ENCODE data around the gene MAN2A1.

MAN2A1 gene

GRCh38 chr5:109876941-109877669 is 187.4 kb downstream of the MAN2A1 start:
- no peak overlapping the region for H2BK5ac ChIP-seq (ENCODE audit: low read depth, low read length, poor library complexity)
- no peaks in the 10 kb centered on the region for H3K4me1 ChIP-seq (ENCODE audit: control insufficient read depth in 1 of 2, insufficient read depth in 2 of 2, low read length in 2 of 2)
- H3K79me2 ChIP-seq (ENCODE audit: control insufficient read depth, insufficient read depth, low read length, poor library complexity) = no peaks in the 10 kb centered on the region
- no peak overlapping the region for H2BK120ac ChIP-seq (ENCODE audit: insufficient read depth, low read length, poor library complexity)
- H4K91ac ChIP-seq (ENCODE audit: low read depth, low read length) = no peak overlapping the region
- no peak overlapping the region for H2AFZ ChIP-seq (ENCODE audit: insufficient read depth, low read length, poor library complexity)
- no peak overlapping the region for H3K9ac ChIP-seq (ENCODE audit: low read length)
- no peaks in the 10 kb centered on the region for H3K36me3 ChIP-seq (ENCODE audit: control insufficient read depth in 1 of 2, insufficient read depth in 2 of 2, low read length in 2 of 2)
- H3K18ac ChIP-seq (ENCODE audit: low read length) = no peak overlapping the region
- H3K14ac ChIP-seq (ENCODE audit: low read length) = no peak overlapping the region
- H3K27me3 ChIP-seq (ENCODE audit: insufficient read depth, low read length) = no peaks in the 10 kb centered on the region
- no peak for DNase-seq
- no peak overlapping the region for H4K8ac ChIP-seq (ENCODE audit: low read depth, low read length)
- no peak overlapping the region for H4K12ac ChIP-seq (ENCODE audit: low read depth, low read length)
- no peaks in the 10 kb centered on the region for H3K9me3 ChIP-seq (ENCODE audit: insufficient read depth, low read depth, low read length)
- H3K27ac ChIP-seq (ENCODE audit: low read depth, low read length) = no peak overlapping the region
- no CpG with 5 or more reads among the region's 10 CpGs for WGBS (ENCODE audit: extremely low coverage, insufficient coverage, insufficient read length)
- no peak overlapping the region for H3K4me3 ChIP-seq (ENCODE audit: low read depth, low read length)
- H3K79me1 ChIP-seq (ENCODE audit: low read length) = no peaks in the 10 kb centered on the region
- no peak overlapping the region for H3K23ac ChIP-seq (ENCODE audit: low read length)
- H3K4me2 ChIP-seq (ENCODE audit: low read length) = no peak overlapping the region
- H2BK12ac ChIP-seq (ENCODE audit: low read length) = no peak overlapping the region
- no peak overlapping the region for H2AK5ac ChIP-seq (ENCODE audit: low read length)
- no peak overlapping the region for H3K4ac ChIP-seq (ENCODE audit: low read depth, low read length)

GRCh38 chr5:109877670-109878045 is 187.9 kb downstream of the MAN2A1 start:
- Histone ChIP-seq H3K4me3 (ENCODE audit: low read depth, low read length) (no peak overlapping the region), H3K27me3 (ENCODE audit: insufficient read depth, low read length) (no peaks in the 10 kb centered on the region), H2BK5ac (ENCODE audit: low read depth, low read length, poor library complexity) (no peak overlapping the region), H3K27ac (ENCODE audit: low read depth, low read length) (no peak overlapping the region), H2AK5ac (ENCODE audit: low read length) (no peak overlapping the region), H3K14ac (ENCODE audit: low read length) (no peak overlapping the region), H3K18ac (ENCODE audit: low read length) (no peak overlapping the region), H3K79me2 (ENCODE audit: control insufficient read depth, insufficient read depth, low read length, poor library complexity) (no peaks in the 10 kb centered on the region), H2BK120ac (ENCODE audit: insufficient read depth, low read length, poor library complexity) (no peak overlapping the region), H2AFZ (ENCODE audit: insufficient read depth, low read length, poor library complexity) (no peak overlapping the region), H4K8ac (ENCODE audit: low read depth, low read length) (no peak overlapping the region), H4K12ac (ENCODE audit: low read depth, low read length) (no peak overlapping the region), H2BK12ac (ENCODE audit: low read length) (no peak overlapping the region), H3K79me1 (ENCODE audit: low read length) (no peaks in the 10 kb centered on the region), H3K4me2 (ENCODE audit: low read length) (no peak overlapping the region), H3K9me3 (ENCODE audit: insufficient read depth, low read depth, low read length) (no peaks in the 10 kb centered on the region), H4K91ac (ENCODE audit: low read depth, low read length) (no peak overlapping the region), H3K4ac (ENCODE audit: low read depth, low read length) (no peak overlapping the region), H3K9ac (ENCODE audit: low read length) (no peak overlapping the region), H3K36me3 (ENCODE audit: control insufficient read depth in 1 of 2, insufficient read depth in 2 of 2, low read length in 2 of 2) (no peaks in the 10 kb centered on the region), H3K4me1 (ENCODE audit: control insufficient read depth in 1 of 2, insufficient read depth in 2 of 2, low read length in 2 of 2) (no peaks in the 10 kb centered on the region), H3K23ac (ENCODE audit: low read length) (no peak overlapping the region)
- no CpG with 5 or more reads among the region's 6 CpGs for WGBS (ENCODE audit: extremely low coverage, insufficient coverage, insufficient read length)
- DNase-seq = peak in 1 of 2 donors; percentile 61

GRCh38 chr5:109878887-109879286 is 189.2 kb downstream of the MAN2A1 start:
- WGBS (ENCODE audit: extremely low coverage, insufficient coverage, insufficient read length) = no CpG with 5 or more reads among the region's 5 CpGs
- Histone ChIP-seq H3K18ac (ENCODE audit: low read length) (no peak overlapping the region), H2AFZ (ENCODE audit: insufficient read depth, low read length, poor library complexity) (no peak overlapping the region), H3K9ac (ENCODE audit: low read length) (no peak overlapping the region), H2BK5ac (ENCODE audit: low read depth, low read length, poor library complexity) (no peak overlapping the region), H3K27ac (ENCODE audit: low read depth, low read length) (no peak overlapping the region), H3K27me3 (ENCODE audit: insufficient read depth, low read length) (no peaks in the 10 kb centered on the region), H2AK5ac (ENCODE audit: low read length) (no peak overlapping the region), H4K8ac (ENCODE audit: low read depth, low read length) (no peak overlapping the region), H2BK12ac (ENCODE audit: low read length) (no peak overlapping the region), H3K14ac (ENCODE audit: low read length) (no peak overlapping the region), H4K12ac (ENCODE audit: low read depth, low read length) (no peak overlapping the region), H3K9me3 (ENCODE audit: insufficient read depth, low read depth, low read length) (peaks cover 2% of the 10 kb centered on the region), H2BK120ac (ENCODE audit: insufficient read depth, low read length, poor library complexity) (no peak overlapping the region), H3K79me2 (ENCODE audit: control insufficient read depth, insufficient read depth, low read length, poor library complexity) (no peaks in the 10 kb centered on the region), H4K91ac (ENCODE audit: low read depth, low read length) (no peak overlapping the region), H3K4me3 (ENCODE audit: low read depth, low read length) (no peak overlapping the region), H3K4ac (ENCODE audit: low read depth, low read length) (no peak overlapping the region), H3K36me3 (ENCODE audit: control insufficient read depth in 1 of 2, insufficient read depth in 2 of 2, low read length in 2 of 2) (no peaks in the 10 kb centered on the region), H3K79me1 (ENCODE audit: low read length) (no peaks in the 10 kb centered on the region), H3K23ac (ENCODE audit: low read length) (no peak overlapping the region), H3K4me2 (ENCODE audit: low read length) (no peak overlapping the region), H3K4me1 (ENCODE audit: control insufficient read depth in 1 of 2, insufficient read depth in 2 of 2, low read length in 2 of 2) (no peaks in the 10 kb centered on the region)
- no peak for DNase-seq

GRCh38 chr5:109880907-109881685 is 191.4 kb downstream of the MAN2A1 start:
- no peak overlapping the region for H3K4me3 ChIP-seq (ENCODE audit: low read depth, low read length)
- no peak overlapping the region for H3K27ac ChIP-seq (ENCODE audit: low read depth, low read length)
- H4K91ac ChIP-seq (ENCODE audit: low read depth, low read length) = no peak overlapping the region
- no peak overlapping the region for H2AK5ac ChIP-seq (ENCODE audit: low read length)
- no peaks in the 10 kb centered on the region for H3K27me3 ChIP-seq (ENCODE audit: insufficient read depth, low read length)
- H4K12ac ChIP-seq (ENCODE audit: low read depth, low read length) = no peak overlapping the region
- no peaks in the 10 kb centered on the region for H3K79me2 ChIP-seq (ENCODE audit: control insufficient read depth, insufficient read depth, low read length, poor library complexity)
- no peak overlapping the region for H3K14ac ChIP-seq (ENCODE audit: low read length)
- H4K8ac ChIP-seq (ENCODE audit: low read depth, low read length) = no peak overlapping the region
- H2AFZ ChIP-seq (ENCODE audit: insufficient read depth, low read length, poor library complexity) = no peak overlapping the region
- H2BK120ac ChIP-seq (ENCODE audit: insufficient read depth, low read length, poor library complexity) = no peak overlapping the region
- no peak overlapping the region for H2BK12ac ChIP-seq (ENCODE audit: low read length)
- no peaks in the 10 kb centered on the region for H3K4me1 ChIP-seq (ENCODE audit: control insufficient read depth in 1 of 2, insufficient read depth in 2 of 2, low read length in 2 of 2)
- H3K4ac ChIP-seq (ENCODE audit: low read depth, low read length) = no peak overlapping the region
- H3K36me3 ChIP-seq (ENCODE audit: control insufficient read depth in 1 of 2, insufficient read depth in 2 of 2, low read length in 2 of 2) = no peaks in the 10 kb centered on the region
- H3K9me3 ChIP-seq (ENCODE audit: insufficient read depth, low read depth, low read length) = peaks cover 2% of the 10 kb centered on the region
- H3K4me2 ChIP-seq (ENCODE audit: low read length) = no peak overlapping the region
- H3K18ac ChIP-seq (ENCODE audit: low read length) = no peak overlapping the region
- no peaks in the 10 kb centered on the region for H3K79me1 ChIP-seq (ENCODE audit: low read length)
- H3K23ac ChIP-seq (ENCODE audit: low read length) = no peak overlapping the region
- no peak overlapping the region for H2BK5ac ChIP-seq (ENCODE audit: low read depth, low read length, poor library complexity)
- no peak overlapping the region for H3K9ac ChIP-seq (ENCODE audit: low read length)
- no CpG with 5 or more reads among the region's 6 CpGs for WGBS (ENCODE audit: extremely low coverage, insufficient coverage, insufficient read length)
- DNase-seq = no peak

Data from trophoblast cell (in vitro differentiated cells and primary cell).